PC-9 (cell line): ENCODE results near the gene LLPH. TPM values are rescaled to one million over a fixed set of nuclear protein-coding genes. Genes with fewer than 3 reads are reported as not detected.

Experiments
- BruUV-seq: library from RNA; stranded (reverse); fragments of 400-500 nt; replicated peaks from 2 replicates; lab custom pipeline; 2021; lab: Mats Ljungman, UMichigan
- CTCF ChIA-PET: fragments of 300-600 bp; sonication (Branson Sonifier 250); formaldehyde crosslinking; loops from one replicate; lab custom pipeline; 2022; ENCODE audit warnings: antibody characterized with exemption; lab: Charles Lee
- POLR2A ChIA-PET: fragments of 300-600 bp; sonication (Branson Sonifier 250); formaldehyde crosslinking; loops from one replicate; lab custom pipeline; 2022; ENCODE audit warnings: antibody characterized with exemption; ENCODE audit not compliant: unreplicated experiment; lab: Charles Lee
- DNase-seq, 2 experiments: peaks; one replicate each; pipeline versions ENCODE4 v3.0.0 to v3.0.0-alpha.2; 2015 to 2022; ENCODE audit warnings: mixed read lengths in 1 of 2
- H2AFZ ChIP-seq: fragments of 200-600 bp; sonication (generic); 2 replicates; pipeline ENCODE4 v1.8.1; 2017; ENCODE audit warnings: antibody characterized with exemption
- H3F3A ChIP-seq: fragments of 200-600 bp; sonication (generic); 2 replicates; pipeline ENCODE4 v1.8.1; 2017; ENCODE audit warnings: antibody characterized with exemption, mild to moderate bottlenecking, low read depth; ENCODE audit not compliant: insufficient read depth
- H3K27ac ChIP-seq: fragments of 200-600 bp; sonication (generic); 2 replicates; pipeline ENCODE4 v1.6.1; 2016; ENCODE audit warnings: mixed run types
- H3K27me3 ChIP-seq: fragments of 200-600 bp; sonication (generic); 2 replicates; pipeline ENCODE4 v1.6.1; 2016; ENCODE audit warnings: low read depth, mixed run types; ENCODE audit not compliant: insufficient read depth
- H3K36me3 ChIP-seq: fragments of 200-600 bp; sonication (generic); 2 replicates; pipeline ENCODE4 v1.6.1; 2016; ENCODE audit warnings: low read depth, mixed run types
- H3K4me1 ChIP-seq: fragments of 200-600 bp; sonication (generic); replicated peaks from 2 replicates; pipeline ENCODE4 v1.6.1; 2016; ENCODE audit warnings: mixed run types; ENCODE audit not compliant: insufficient read depth
- H3K4me2 ChIP-seq: fragments of 200-600 bp; sonication (generic); 2 replicates; pipeline ENCODE4 v1.6.1; 2017; ENCODE audit warnings: mixed run types
- H3K4me3 ChIP-seq: fragments of 200-600 bp; sonication (generic); 2 replicates; pipeline ENCODE4 v1.6.1; 2016; ENCODE audit warnings: mixed run types
- H3K79me2 ChIP-seq: fragments of 200-600 bp; sonication (generic); 2 replicates; pipeline ENCODE4 v1.6.1; 2017; ENCODE audit warnings: low read depth, mixed run types
- H3K9me2 ChIP-seq: fragments of 200-600 bp; sonication (generic); 2 replicates; pipeline ENCODE4 v1.8.1; 2017; ENCODE audit warnings: mild to moderate bottlenecking; ENCODE audit not compliant: insufficient read depth
- H3K9me3 ChIP-seq: fragments of 200-600 bp; sonication (generic); 2 replicates; pipeline ENCODE4 v1.8.1; 2016; ENCODE audit warnings: low read depth; ENCODE audit not compliant: insufficient read depth
- H4K20me1 ChIP-seq: fragments of 200-600 bp; sonication (generic); 2 replicates; pipeline ENCODE4 v1.8.1; 2017; ENCODE audit not compliant: insufficient read depth
- CTCF ChIP-seq: fragments of 200-600 bp; sonication (generic); conservative IDR thresholded peaks from 2 replicates; pipeline ENCODE4 v1.6.1; 2017; ENCODE audit warnings: mixed run types, antibody characterized with exemption, mild to moderate bottlenecking, moderate library complexity
- EZH2 ChIP-seq: fragments of 200-600 bp; sonication (generic); IDR thresholded peaks from 2 replicates; pipeline ENCODE4 v1.8.0; 2017; ENCODE audit warnings: antibody characterized with exemption, low read depth
- intact Hi-C: fragments of 100-400 bp; cut with micrococcal nuclease; formaldehyde crosslinking; loops from one replicate; pipeline ENCODE4 v1.10.0; 2022; ENCODE audit not compliant: unreplicated experiment
- total RNA-seq: library from RNA; stranded (reverse); gene quantifications from 2 replicates; pipeline ENCODE4 v1.2.3, GENCODE V29; 2021

Gene LLPH
- total RNA-seq, 1 experiment from 2014 or later, result 25.0 TPM

GRCh38 chr12:66166561-66166960 lies 36.0 kb upstream of the LLPH start:
- Histone ChIP-seq H3K9me2 (0 out of 2 replicates have a peak, but pooled peaks cover 3% of the 10 kb centered on the region), H4K20me1 (no peaks in the 10 kb centered on the region), H3K4me1 (peaks cover 10% of the 10 kb centered on the region), H3K27ac (no peak overlapping the region), H3K4me3 (no peak overlapping the region), H3K9me3 (no peaks in the 10 kb centered on the region; the same call in 1 of the 2 replicates), H3K79me2 (peaks cover 27% of the 10 kb centered on the region), H3F3A (peaks cover 19% of the 10 kb centered on the region), H3K27me3 (no peaks in the 10 kb centered on the region), H2AFZ (no peak overlapping the region), H3K4me2 (no peak overlapping the region), H3K36me3 (0 out of 2 replicates have a peak, but pooled peaks cover 4% of the 10 kb centered on the region)
- ChIA-PET POLR2A (no interaction called here), CTCF (interaction anchor here (0.7 kb wide), 1 partner anchor 19 kb away, joined by 7 read pairs; no protein-coding TSS in a partner anchor)
- TF ChIP-seq CTCF (no peak), EZH2 (no peak)
- BruUV-seq, result no TSS peak
- intact Hi-C loops, result no loop called here
- DNase-seq, result no peak

GRCh38 chr12:66165141-66165540 lies 34.6 kb upstream of the LLPH start:
- Histone ChIP-seq H2AFZ (no peak overlapping the region), H3K36me3 (0 out of 2 replicates have a peak, but pooled peaks cover 5% of the 10 kb centered on the region), H3K4me3 (no peak overlapping the region), H3K4me2 (no peak overlapping the region), H3K27ac (no peak overlapping the region), H3K4me1 (peaks cover 10% of the 10 kb centered on the region), H3K27me3 (no peaks in the 10 kb centered on the region), H3K79me2 (peaks cover 27% of the 10 kb centered on the region), H4K20me1 (no peaks in the 10 kb centered on the region), H3F3A (peaks cover 18% of the 10 kb centered on the region), H3K9me2 (0 out of 2 replicates have a peak, but pooled peaks cover 3% of the 10 kb centered on the region), H3K9me3 (no peaks in the 10 kb centered on the region; the same call in 1 of the 2 replicates)
- DNase-seq, result no peak
- intact Hi-C loops, result no loop called here
- TF ChIP-seq CTCF (no peak), EZH2 (no peak)
- no TSS peak for BruUV-seq
- POLR2A ChIA-PET, result no interaction called here
- CTCF ChIA-PET, result no interaction called here

- H3K9me3 ChIP-seq, result no peaks in the 10 kb centered on the region; the same call in 1 of the 2 replicates
- ChIA-PET POLR2A (no interaction called here), CTCF (no interaction called here)
- peaks cover 10% of the 10 kb centered on the region for H3K4me1 ChIP-seq
- H2AFZ ChIP-seq, result no peak overlapping the region
- peaks cover 10% of the 10 kb centered on the region for H3F3A ChIP-seq
- DNase-seq, result no peak
- H3K4me2 ChIP-seq, result no peak overlapping the region
- intact Hi-C loops, result no loop called here
- no peak overlapping the region for H3K27ac ChIP-seq
- no TSS peak for BruUV-seq
- no peaks in the 10 kb centered on the region for H3K27me3 ChIP-seq
- H3K9me2 ChIP-seq, result 0 out of 2 replicates have a peak, but pooled peaks cover 3% of the 10 kb centered on the region
- H3K36me3 ChIP-seq, result 0 out of 2 replicates have a peak, but pooled peaks cover 5% of the 10 kb centered on the region
- TF ChIP-seq CTCF (no peak), EZH2 (no peak)
- no peak overlapping the region for H3K4me3 ChIP-seq
- H4K20me1 ChIP-seq, result no peaks in the 10 kb centered on the region
- H3K79me2 ChIP-seq, result peaks cover 27% of the 10 kb centered on the region
Measured at GRCh38 chr12:66164349-66164821, 33.8 kb upstream of the LLPH start.
